Astrocyte of the hippocampus (primary cell): ENCODE results near the gene DUS1L.

Experiments used
- DNase-seq: peaks from one replicate; pipeline ENCODE4 v3.0.0; 2011; ENCODE audit warnings: low read depth, low spot score

Gene DUS1L

DNA sequence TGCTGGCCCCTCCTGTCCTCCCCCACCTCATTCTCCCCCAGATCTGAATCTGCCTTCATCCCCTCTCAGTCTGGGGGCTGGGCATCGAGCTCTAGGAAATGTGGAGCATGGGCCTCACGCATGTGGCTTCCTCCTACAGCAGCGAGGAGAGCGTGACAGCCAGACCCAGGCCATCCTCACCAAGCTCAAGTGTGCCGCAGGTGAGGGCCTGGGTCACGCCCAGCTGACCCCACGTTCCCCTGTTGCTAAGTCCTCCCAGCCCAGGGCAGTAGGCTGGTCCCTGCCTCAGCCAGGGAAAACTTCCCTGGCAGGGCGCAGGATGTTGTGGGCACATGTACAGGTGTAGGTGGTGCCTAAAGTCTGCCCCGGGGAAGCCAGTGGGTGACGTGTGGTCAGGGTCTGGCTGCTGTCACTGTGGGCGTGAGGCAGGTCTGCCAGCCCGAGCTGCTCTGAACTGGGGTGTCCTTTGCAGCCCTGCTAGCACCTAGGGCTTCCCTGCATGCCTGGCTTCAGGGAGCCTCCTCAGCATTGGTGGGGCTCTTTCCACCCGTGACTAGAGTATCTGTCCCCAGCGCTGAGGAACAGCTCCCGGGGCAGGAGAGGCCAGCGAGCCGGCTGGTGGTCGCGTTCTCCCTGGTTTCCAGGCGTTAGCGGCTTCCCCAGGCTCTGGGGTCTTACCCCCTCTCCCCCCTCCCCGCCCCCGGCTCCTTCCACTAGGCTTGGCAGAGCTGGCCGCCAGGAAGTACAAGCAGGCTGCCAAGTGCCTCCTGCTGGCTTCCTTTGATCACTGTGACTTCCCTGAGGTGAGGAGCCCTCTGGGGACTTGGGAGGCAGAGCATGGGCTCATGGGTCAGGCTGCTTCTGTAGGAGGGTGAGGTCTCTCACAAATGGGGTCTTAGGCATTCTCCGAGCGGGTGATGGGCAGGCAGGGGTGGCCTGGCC, 10.3 kb downstream of the DUS1L start:
- no peak for DNase-seq

DNA sequence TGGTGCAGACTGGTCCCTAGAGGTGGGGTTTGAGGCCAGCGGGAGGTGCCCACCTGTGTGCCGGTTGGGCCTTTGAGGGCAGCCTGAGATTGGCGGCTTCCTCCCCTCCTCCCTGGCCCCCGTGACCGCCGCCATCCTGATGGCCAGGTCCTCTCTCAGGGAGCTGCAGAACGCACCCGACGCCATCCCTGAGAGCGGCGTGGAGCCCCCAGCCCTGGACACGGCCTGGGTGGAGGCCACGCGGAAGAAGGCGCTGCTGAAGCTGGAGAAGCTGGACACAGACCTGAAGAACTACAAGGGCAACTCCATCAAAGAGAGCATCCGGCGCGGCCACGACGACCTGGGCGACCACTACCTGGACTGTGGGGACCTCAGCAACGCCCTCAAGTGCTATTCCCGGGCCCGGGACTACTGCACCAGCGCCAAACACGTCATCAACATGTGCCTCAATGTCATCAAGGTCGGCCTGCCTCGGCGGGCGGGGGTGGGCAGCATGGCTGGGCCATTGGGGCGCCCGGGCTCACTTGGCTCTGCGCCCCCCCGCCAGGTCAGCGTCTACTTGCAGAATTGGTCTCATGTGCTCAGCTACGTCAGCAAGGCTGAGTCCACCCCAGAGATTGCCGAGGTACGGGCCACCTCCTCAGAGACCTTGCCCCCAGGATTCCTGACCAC, 11.1 kb downstream of the DUS1L start:
- no peak for DNase-seq

DNA sequence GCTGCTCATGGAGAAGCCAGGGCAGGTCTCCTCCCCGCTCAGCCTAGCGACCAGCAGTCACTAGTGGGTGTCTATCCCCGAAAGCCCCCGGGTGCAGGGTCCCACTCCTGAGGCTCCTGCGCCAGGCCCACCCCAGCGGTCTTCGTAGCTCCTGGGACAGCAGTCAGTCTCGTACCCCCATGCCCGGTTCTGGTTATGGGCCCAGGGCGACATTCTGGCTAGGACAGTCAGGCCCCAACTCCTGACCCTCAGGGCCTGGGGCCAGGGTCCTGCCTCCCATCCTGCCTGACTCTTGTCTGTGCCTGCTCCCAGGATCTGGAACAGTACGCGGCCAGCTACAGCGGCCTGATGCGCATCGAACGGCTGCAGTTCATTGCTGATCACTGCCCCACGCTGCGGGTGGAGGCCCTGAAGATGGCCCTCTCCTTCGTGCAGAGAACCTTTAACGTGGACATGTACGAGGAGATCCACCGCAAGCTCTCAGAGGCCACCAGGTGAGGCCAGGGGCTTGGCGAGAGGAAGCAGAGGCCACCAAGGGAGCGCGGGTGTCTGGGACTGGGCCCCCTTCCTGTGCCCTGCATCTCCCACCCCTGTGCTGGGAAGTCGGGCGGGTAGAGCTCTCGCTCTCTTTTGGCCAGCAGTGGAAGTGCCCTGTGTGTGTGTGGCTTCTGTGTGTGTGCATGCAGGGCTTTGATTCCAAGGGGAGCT, 11.9 kb downstream of the DUS1L start:
- DNase-seq: no peak

DNA sequence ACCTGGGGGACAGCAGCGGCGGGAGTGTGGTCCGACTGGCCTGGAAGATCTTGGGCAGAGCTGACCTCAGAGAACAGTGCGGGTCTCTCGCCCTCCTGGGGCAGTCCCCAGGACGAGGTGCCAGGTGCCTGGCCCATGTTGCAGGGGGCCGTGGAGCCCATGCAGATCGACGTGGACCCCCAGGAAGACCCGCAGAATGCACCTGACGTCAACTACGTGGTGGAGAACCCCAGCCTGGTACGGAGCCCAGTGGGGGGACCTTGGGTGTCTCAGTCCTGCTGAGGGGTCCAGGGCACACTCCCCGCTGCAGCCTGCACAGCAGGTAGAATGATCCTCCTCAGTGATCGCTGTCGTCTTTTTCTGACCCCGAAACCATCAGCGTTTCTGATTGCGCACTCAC, 12.5 kb downstream of the DUS1L start:
- no peak for DNase-seq

DNA sequence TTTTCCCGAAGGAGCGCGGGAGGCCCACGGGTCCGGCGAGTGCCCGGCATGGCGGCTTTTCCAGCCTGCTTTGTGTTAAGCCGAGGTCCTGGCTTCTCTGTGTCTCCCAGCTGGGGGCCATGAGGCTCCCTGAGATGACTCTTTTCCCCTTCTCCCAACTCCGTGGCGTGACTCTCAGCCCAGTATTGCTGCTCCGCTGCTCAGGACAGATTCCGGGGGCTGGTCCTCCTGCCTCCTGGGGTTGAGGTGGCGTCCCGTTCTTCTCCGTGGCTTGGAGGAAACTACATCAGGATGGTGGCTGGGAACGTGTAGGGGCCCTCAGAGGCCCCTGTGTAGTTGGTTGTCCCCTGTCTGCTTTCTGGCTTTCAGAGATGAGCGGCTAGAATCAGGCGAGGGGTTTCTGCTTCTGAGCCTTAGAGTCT, 13.0 kb downstream of the DUS1L start:
- no peak for DNase-seq

DNA sequence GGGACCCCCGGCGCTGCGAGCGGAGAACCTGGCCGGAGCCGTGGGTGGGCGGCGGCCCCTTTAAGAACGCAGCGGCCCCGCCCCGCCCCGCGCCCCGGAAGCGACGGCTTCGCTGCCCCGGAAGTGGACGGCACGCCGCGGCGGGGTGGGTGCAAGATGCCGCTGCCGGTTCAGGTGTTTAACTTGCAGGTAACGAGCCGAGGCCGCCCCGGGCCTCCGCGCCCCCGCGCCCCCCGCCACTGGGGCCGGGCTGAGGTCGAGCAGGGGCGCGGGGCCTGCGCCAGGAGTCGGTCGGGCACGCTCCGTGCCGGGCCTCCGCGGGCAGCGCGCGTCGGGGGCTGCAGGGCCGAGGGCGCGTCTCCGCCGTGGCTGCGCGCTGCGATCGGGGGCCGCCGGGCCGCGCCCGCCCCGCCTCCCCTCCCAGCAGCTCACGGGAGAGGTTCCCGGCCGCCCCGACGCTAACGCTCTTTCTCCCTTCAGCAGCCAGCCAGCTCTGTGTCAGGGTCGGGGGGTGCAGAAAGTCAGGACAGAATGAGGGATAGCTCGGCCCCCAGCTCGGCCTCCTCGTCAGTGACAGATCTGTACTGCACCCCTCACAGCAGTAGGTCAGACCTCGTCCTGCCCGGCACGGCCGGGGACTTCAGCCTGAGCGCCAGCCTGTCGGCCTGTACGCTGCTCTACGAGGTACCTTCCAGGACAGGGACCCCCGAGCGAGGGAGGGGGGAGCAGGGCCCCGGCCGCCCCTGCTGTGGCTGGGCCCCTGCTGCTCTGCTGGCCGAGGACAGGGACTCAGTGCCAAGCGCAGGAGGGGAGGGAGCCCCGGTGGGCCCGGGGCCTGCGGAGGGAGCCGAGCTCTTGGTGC, 13.6 kb downstream of the DUS1L start, which contains the start of the genes GPS1 and RFNG:
TSS of gene GPS1 (plus strand) at position 123 of the 862 bp plus-strand sequence. CDS start at position 157, 34 bp downstream.
TSS of gene RFNG (minus strand) at position 36 of the 862 bp plus-strand sequence. CDS start 45 bp downstream, outside the sequence.
- peak; percentile 87 for DNase-seq

DNA sequence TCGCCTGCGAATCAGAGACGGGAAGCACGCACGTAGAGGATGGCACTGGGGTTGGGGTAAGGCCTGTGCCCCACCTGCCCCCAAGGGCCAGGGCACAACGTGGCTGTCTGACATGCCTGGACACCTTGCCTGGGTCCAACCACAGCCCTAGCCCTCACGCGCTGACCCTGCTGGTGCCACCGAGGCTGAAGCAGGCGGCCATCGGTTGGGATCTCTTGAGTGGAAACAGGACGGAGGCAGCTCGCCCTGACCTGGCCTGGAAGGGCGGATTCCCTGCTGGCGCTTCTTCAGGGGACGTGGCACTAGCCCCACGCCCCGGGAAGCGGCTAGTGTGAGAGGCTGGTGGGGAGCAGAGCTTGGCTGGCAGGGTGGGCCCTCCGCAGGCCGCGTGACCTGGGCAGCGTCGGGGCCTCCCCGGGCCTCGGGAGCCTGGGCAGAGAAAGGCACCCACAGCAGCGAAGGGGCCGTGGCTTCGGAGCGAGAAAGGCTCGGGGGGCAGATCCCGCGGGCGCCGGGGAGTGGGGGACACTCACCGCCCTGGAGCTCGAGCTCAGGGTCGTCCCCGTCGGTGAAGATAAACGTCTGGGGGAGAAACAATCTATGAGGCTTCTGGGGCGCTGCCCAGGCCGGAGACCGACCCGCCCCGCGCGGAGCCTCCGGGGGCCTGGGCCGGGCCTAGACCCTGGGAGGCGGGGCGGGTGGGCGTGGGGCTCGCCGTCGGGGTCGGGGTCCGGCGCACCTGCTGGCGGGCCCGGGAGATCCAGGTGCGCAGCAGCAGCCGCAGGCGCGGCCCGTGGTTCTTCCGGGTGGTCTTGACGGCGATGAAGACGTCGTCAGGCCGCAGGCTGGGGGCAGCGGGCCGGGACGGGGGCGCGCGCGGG, 14.6 kb downstream of the DUS1L start:
- peak; percentile 31 for DNase-seq

DNA sequence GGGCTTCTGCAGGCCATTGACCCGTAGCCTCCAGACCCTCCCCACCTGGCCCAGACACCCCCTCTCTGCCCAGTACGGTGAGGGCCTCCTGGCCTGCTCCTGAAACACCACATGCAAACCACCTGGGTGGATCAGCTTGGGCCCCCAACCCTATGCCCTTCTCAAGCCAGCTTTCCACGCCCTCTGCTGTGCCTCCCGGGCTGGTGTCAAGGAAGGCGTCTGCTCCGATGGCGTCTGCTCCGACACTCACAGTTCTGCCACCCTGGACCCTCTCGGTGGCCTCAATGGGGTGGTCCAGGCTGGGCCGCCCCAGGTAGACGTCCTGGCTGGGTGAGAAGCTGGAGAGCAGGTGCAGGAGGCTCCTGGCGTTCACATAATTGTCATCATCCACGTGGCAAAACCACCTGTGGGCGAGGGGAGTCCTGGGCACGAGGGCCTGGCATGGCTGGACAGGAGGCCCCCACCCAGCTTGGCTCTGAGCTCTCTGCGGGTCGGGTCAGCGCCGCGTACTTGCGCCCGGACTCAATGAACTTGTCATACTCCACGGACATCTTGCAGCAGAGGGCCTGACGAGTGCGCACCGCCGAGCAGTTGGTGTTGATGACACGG, 15.3 kb downstream of the DUS1L start:
- DNase-seq: no peak

DNA sequence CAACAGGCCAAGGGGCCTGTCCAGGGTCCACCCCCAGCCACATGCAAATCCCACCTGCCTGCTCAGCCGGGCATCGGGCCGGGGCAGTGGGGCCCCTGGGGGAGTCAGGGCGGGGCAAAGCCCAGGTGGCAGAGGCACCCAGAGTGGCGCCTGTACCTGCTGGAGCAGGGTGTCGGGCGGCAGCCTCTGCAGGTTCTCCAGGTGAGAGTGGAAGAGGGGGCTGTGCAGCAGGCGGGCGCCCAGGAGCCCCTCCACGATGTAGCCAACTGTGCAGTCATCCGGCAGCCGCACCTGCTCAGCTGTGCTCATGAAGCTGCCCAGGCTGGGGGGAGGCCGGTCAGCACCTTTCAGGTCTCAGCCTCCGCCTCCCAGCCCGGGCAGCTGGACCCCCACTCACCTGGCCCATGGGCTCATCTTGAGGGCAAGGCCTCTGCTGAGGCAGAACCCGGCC, 16.1 kb downstream of the DUS1L start:
- DNase-seq: no peak

DNA sequence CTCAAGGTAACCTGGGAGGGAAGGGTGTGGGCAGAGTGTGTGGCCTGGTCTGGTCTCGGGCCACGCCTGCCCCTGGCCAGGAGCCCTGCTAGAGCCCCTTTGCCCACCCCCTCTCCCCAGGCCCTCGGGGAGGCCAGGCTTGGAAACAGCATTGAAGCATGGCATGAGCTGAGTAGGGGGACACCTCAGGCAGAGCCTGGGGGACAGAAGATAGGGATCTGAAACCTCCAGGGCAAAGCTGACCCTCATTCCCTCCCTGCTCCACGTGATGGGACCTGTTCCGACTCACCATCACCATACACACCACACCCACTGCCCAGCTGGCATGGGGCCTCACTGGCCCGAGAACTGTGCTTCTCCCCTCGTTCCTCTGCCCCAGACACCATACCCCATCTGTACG, 16.5 kb downstream of the DUS1L start:
- DNase-seq: no peak

DNA sequence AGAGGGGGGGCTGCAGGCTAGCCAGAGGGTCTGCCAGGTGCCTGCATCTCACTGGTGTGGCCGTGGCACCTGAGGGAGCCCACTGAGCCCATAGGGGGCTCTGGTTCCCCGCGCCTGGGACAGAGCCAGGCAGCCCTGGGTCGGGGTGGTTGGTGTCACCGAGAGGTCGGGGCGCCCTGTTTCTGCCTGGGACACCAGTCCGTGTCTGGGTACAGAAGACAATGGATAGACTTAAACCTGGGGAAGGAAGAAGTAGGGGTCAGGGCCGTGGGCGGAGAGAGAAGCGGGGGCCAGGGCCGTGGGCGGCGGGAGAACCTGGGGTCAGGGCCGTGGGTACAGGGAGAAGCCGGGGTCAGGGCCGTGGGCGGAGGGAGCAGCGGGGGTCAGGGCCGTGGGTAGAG, 17.0 kb downstream of the DUS1L start:
- DNase-seq: no peak

DNA sequence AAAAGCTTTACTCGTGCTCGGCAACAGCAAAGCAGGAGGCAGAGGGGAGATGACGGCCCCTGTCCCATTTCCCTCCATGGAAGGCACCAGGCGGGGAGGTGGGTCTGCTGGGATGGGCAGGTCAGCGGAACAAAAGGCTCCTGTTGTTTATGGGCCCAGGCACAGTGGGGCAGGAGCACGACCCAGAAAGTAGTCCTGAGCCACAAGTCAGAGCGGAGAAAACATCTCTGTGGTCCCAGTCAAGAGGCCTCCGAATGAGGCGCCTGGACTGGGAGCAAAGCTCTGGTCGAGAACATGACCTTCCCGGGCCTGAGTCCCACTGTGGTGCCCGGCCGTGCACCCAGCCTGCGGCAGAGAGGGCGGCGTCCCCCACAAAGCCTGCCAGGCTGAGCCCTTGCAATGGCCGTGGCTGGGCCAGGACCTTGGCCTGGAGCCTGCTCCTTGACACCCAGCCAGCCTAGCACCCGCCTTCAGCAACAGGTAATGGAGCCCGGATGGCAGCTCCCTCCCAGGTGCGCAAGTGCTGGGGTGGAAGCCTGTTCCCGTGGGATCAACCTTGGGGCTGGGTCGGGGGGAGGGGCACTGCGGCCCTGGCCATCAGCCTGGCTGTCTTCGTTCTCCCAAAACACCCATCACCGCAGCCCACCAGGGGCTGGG, 17.6 kb downstream of the DUS1L start:
- DNase-seq: no peak

DNA sequence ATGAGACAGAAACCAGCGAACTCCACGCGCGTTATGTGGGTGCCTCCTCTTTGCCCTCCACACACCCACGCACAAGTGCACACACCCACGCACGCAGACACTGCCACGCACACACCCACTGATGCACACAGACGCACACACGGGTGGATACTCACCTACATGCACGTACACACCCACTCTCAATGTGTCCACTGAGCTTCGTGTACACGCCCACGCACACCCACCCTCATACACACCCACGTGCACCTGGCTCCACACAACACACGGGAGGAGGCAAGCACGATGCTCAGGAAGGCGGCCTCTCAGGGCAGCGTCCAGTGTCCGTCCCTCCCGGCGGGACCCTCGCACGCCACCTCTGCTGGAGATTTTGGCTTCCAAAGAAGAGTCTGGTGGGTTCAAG, 18.2 kb downstream of the DUS1L start:
- DNase-seq: no peak

DNA sequence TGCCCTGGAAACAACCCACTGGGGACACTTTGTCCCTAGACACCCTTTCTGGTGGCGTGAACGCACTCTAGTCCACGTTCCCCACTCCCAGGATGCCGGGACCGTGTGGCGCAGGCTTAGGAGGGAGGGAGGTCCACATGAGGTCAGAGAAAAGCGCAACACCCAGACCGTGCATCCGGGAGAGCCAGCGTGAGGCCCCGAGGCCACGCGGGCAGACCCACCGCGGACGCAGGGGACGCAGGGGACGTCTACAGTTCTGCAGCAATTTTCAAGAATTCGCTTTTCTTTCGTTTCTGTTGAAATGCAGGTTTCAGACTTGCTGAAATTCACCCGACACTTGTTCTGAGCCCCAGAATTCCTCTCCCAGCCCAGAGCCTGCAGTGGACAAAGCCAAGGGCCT, 18.7 kb downstream of the DUS1L start:
- DNase-seq: no peak

DNA sequence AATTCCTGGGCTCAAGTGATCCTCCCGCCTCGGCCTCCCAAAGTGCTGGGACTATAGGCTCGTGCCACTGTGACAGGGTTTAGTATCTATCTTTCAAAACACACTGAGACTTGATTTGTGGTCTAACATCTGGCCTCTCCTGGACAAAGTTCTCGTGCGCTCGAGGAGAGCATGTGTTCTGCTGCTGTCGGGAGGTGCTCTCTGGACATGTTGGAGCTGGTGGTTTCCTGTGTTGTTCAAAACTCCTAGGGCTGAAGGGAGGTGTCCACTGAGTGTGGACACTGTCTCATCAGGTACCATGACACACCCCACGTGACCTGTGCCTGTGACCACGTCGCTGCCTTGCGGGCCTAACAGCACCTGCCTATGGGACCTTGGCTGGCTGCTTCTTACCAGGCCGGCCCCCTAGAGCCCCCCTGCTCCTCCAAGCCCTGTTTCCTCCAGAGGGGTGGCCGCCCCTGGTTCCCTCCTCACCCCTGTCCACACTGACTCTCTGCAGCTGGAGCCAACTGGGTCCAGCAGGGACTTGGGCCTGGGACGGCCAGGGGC, 19.6 kb downstream of the DUS1L start:
- no peak for DNase-seq

DNA sequence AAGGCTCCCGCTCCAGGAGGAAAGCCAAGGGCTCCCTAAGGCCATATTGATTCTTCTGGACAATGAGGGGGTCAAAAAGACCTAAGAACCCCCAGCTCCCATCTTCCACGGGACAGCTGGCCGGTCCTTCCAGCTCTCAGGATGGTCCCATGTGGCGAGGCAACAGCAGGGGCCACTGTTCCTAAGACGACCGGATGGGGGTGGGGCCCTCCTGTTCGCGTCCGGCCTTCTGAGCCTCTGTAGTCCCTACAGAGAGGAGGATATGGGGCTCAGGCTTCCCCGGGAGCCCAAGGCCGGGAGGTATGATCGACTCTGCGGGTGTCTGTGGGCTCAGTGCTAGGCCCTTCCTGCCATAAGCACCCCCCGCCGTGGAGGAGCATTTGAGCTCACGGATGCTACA, 22.1 kb downstream of the DUS1L start:
- no peak for DNase-seq

DNA sequence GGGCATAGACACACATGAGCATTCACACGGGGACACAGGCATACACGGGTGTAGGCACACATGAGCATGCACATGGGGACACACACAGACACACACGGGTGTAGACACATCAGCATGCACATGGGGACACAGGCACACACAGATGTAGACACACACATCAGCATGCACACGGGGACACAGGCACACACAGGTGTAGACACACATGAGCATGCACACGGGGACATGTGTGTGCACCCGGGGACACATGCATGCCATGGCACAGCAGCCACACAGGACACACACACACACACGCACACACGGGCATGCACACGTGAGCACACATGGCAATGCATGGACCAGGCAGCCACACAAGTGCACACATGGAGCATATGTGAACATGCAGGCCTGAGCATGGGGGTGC, 23.0 kb downstream of the DUS1L start:
- DNase-seq: no peak

DNA sequence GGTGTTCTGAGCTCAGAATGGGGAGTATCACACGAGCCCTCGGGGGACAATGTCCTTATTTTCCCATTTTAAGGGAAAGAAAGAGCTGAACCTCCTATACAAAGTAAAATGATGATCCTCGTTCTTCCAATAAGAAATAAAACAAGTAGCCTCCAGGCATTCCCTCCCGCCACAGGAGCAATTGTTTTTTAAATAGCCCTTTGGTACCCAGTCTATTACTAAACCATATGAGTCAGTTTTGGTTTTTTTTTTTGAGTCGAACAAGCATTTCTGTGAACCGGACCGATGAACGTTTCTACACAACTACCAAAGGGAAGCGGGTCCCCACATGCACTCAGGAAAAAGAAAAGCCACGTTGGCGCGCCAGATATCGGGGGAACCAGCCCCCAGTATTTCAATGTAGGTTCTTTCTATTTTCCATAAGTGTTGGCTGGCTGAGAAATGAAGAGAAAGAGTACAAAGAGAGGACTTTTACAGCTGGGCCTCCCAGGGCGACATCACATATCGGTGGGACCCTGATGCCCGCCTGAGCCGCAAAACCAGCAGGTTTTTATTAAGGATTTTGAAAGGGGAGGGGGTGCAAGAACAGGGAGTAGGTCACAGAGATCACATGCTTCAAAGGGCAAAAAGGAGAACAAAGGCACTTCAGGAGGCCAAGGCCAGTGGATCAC, 24.3 kb downstream of the DUS1L start:
- DNase-seq: no peak
